CD4-positive, alpha-beta T cell treated with Interleukin-6 at 100 ng/mL for 8 hours (primary cell): ENCODE data around the gene TBC1D1.

Source experiments
- DNase-seq: peaks from one replicate; pipeline ENCODE4 v3.0.0-alpha.2; 2020; ENCODE audit warnings: mixed read lengths, low spot score

TBC1D1 gene

DNA sequence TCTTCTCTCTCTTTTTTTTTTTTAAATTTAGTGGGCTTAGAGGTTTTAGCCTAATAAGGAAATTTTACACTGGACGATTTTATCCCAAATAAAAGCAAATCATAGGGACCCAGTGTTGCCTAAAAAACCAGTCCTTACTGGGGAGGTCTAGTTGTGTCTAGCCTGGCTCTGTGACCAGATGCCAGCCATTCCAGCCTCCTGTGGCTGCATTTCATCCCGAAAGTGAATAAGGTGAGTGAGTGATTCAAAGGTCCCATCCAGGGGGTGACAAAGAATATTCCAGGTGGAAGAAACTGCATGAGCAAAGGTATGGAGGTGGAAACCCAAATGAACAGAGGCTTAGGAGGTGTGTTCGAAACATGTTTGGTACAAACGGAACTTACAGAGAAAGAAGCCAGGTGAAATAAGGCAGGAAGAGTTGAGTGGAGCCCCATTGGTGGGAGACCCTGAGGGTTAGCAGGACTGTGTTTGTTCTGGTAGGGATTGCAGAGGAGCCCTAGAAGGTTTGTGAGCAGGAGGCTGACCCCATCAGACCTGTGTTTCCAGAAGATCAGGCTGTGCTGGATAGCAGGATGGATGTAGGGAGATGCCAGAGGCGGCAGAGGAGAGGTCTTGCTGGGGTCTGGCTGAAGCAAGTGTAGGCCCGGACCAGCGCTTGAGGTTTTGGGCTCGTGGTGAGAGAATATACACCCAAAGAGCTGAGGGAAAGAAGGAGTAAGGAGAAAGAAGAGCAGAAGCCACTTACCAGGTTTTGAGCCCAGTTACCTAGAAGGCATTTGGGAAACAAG is 100.9 kb downstream of the TBC1D1 start:
- no peak for DNase-seq

DNA sequence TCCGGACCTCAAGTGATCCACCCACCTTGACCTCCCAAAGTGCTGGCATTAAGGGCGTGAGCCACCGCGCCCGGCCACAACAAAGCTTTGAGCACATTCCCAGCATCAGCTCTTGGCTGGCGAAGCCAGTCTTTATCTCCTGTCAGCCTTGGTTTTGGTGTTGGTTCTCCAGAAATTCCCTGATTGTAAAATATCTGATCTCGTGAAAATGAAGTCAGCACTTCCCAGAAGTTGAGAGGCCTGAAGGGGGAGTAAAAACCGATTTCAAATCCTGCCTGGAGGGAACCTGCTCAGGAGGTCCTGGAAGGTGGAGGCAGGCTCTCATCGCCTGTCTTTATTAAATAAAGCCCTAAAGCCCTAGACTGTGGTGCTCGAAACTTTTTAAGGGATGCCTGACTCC is 102.9 kb downstream of the TBC1D1 start:
- DNase-seq: no peak

DNA sequence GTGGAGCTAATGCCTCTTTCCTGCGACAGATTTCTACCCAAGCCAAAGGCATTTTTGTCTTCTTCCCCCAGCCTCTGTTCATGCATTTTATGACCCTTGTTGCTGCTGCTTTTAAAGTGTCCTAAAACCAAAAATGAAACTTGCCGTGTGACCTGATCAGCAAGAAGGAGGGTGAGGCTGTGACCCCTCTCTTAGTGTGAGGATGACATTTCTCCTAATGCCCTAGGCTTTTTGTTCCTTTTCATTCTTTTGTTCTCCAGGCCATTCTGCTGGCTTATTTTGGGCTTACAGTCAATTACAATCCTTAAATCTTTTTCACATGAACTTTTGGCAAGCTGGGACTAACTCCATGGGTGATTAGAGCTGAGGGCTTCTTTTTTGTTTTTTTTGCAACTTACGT is 103.7 kb downstream of the TBC1D1 start:
- no peak for DNase-seq

DNA sequence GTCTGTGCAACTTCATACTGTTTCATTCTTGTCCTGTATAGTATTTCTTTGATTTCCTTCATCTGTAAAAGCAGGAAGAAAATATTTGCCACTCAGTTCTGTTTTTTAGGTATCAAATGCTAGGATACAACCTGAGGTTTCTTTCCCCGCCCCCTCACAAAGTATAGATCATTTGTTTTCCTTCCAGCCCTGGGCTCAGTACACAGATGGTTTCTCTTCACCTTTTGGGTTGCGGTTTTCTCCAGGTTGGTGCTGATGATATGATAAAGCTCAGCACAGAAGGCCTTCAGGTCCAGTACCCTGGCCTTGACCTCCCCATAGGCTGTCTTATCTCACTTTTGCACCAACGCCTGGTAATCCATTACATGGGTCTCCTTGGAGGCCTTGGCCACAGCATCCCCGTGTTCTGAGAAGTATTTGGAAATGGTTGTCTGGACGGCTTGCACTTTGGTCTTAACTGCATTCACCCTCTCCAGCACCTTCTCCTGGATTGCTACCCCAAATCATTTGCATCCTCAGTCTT is 104.5 kb downstream of the TBC1D1 start:
- no peak for DNase-seq

DNA sequence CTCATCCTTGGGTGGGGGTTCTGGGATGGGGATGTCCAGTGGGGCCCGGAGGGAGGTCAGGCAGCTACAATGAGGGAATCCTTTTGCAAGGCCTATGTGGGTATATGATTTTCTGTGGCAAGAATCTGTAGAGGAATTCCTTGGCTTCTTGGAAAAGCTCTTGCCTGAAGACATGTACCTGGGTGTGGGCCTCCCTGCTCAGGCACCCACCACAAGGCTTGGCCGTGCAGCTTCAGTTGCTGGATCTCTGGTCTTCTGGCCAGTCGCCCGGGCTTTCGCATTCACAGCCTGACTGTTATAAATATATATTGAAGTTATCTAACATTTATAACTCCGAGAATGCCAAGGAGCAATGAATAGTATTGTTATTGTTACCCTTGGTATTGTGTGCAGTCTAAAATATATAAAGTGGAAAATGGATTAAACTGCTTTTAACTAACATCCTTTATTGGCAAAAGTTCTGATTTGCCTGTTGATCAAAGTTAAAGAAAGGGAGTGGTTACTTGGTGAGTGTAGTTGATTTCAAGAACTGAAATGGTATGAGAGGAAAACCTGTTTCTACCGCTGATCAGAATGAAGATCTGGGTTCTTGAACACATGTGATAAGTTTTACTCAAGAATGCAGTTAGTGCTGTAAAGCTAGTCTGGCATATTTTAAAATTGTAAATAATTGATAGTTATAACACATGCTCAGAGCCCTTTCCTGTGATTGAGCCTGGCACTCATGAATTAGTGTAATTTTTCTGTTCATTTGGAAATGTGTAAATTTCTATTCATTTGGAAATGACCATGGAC is 105.3 kb downstream of the TBC1D1 start:
- no peak for DNase-seq

DNA sequence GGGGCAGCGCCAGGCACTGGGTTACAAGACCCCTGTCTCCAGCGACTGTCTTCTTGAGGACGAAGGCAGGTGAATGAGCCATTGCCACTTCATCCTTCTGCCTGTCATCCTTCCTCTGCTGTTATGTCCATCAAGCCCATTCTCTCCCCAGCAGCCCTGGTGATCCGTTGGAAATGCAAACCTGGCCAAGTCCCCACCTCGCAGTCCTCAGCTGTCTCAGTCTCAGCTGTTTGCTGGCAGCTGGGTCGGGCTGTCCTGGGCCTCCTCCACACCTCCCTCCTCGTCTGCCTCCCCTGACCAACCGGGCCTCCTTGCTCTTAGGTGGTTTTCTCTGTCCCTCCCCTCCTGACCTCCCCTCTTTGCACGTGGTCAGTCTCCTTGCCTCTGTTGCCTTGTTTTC is 107.3 kb downstream of the TBC1D1 start:
- no peak for DNase-seq

DNA sequence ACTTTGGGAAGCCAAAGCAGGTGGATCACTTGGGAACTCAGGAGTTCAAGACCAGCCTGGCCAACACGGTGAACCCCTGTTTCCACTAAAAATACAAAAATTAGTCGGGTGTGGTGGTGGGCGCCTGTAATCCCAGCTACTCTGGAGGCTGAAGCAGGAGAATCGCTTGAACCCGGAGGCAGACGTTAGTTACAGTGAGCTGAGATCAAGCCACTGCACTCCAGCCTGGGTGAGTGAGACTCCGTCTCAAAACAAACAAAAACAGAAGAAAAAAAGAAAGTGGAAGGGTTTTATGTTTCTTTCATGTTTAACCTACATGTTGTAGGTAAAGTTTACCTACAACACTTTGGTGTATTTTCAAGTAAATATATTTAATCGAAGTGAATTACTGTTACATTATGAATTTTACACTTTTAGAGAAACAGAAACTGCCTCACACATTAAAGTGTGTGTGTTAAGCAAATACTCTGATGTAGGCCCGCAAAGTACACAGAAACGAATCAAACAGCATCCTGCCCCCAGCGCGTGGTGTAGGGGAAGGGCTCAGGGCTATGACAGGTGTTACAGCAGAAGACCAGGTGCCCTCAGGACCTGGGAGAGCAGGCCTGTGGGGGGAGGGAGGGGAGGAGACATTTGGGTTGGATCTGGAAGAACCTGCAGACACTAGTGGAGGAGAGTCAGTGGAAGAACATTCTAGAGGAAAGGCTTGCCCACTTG is 108.3 kb downstream of the TBC1D1 start:
- DNase-seq: no peak

DNA sequence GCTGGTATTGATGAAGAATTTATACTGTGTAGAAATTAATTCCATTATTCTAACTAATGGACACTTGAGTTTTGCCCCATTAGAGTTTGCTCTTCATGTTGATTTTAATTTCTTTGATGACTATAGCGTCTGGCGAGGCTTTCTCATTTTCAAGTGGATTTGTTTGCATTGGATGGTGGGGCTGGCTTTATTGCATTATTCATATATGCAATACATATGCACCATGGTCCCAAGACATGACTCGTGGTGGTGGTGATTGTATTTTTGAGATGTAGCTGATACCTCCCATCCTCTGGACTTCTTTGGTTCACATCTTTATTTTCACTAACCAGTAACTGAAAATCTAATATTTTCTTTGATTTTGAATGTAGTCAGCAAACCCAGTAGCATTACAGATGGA is 109.1 kb downstream of the TBC1D1 start:
- DNase-seq: no peak

DNA sequence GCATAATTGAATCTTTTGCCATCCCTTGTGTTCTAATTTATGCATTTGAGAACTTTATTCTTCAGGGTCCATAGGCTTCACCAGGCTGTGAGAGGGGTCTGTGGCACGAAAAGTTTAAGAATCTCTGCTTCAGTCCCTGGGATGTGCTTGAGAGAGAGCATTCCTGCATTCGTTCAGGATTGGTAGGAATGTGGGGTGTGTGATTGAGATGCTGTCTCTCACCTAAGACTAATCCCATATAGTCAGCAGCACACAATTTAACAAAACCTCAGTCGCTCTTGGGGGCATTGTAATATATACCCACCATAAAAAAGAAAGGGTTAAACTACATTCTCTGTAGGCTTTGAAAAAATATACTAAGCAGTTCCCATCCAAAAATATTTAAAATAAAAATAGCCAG is 111.0 kb downstream of the TBC1D1 start:
- DNase-seq: no peak

DNA sequence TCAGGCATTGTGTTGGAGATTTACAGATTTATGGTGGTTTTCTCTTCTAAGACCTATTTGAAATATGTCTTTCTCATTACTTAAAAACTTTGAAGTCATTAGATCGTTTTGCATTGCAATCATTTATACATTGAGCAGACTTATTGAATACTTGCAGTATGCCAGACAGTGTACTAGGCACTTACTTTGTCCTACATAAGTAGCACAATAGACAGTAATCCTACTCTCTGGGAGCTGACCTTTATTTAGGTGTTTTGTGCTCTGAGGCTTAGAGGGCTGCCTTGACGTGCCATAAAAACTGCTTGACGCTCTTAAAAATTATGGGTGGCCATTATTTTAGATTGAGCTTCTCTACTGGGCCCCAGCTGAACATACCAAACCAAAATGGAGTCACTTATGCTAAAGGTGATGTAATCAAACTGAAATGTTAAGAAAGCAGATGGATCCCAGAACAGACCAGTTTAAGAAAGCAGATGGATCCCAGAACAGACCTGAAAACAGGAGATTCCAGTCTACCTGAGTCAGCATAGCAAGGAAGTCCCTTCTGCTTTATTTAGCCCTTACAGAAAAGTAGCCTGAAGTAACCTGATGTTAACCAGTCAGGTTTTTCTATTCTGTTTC is 111.7 kb downstream of the TBC1D1 start:
- no peak for DNase-seq

DNA sequence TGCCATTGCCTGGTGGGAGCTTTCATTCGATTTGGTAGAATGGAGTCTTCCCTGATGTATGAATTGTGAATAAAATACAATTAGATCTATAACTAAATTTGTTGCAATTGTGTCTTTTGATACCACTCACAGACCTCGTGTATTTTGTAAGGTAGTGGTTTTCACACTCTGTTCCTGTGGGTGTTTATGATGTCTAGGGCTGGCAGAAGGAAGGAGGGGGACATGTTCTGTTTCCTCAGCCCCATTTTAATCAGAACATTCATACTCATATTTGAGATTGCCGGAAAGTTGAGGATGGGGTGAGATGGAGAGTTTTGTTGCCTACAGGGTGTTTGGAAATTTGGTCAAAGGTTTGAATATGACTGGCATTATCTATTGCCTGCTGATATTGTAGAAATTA is 112.2 kb downstream of the TBC1D1 start:
- DNase-seq: no peak

DNA sequence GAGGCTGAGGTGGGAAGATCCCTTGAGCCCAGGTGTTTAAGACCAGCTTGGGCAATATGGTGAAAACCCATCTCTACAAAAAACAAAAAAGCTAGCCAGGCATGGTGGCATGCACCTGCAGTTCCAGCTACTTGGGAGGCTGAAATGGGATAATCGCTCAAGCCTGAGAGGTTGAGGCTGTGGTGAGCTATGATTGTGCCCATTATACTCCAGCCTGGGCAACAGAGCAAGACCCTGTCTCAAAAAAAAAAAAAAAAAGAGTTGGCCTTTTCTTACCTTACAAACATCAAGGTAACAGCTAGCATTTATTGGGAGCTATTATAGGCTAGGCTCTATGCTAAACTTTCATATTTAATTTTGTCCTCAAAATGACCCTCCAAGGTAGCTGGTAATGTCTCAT is 112.7 kb downstream of the TBC1D1 start:
- DNase-seq: no peak

DNA sequence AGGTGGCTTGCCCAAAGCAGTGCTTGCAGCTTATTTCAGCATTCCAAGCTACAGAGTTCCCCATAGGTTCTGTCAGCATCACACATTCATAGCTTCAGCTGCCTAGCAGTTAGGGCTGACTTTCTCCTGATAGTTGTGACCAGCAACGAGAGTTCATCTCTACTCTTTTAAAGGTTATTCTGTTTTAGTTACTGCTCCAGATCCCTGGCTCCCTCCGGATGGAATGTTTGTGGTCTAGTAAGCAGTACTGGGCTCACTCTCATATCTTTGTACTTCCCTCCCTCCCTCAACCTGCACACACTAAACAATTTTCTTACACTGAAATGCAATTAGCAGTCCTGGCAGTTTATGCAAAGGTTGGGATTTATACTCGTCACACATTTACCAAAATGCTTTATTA is 113.2 kb downstream of the TBC1D1 start:
- DNase-seq: no peak

DNA sequence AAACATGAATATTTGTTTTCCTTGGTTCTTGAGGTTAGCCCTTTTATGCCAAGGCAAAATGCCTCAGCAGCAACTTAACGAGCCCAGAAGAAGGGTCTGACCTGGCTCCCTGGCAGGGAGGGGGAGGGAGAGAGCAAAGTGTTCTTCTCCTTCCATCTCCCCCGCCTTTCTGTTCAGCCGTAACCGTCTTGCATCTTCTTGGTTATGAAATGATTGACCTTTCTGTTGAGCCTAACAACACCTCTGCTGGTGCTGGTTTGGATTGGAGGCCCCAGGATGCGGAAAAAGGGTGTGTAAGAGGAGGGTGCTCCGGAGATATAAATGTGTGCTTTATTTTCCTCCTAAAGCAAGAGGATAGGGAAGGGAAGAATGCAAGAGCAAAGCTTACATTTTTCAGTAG is 114.0 kb downstream of the TBC1D1 start:
- DNase-seq: no peak

DNA sequence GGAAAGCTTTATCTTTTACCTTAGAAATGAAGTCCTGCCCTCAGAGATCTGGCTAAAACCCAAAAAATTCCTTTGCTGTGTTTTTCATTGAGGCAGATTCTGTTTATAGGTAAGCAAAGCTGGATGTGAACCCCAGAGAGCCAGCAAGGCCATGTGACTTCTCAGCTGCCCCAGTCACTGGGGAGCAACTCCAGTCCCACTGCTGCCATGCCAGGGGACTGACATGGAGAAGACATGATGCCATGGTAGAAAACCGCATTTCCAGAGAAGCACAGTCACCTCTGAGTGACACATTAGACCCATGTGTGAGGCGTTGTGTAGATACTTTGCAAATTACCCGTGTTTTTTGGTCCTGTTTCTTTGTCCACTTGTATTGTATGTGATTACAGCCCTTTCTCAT is 114.8 kb downstream of the TBC1D1 start:
- no peak for DNase-seq

DNA sequence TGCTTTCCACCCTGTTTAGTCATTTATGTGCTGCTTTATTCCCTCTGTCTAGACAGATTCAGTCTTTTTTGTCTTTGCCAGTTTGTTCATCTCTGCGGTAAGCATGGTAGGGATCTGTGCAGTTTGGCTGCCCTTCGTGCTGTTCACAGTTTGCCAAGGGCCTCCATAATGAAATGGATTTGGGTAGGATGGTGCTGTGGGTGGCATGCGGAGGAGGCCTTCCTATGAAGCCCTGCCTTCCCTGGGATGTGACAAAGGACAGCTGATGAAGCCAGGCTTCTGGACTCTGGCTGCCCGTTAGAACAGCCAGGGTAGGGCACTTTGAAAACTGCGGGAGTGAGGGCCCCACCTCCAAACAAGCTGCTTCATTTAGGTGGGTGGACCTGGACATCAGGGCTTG is 116.8 kb downstream of the TBC1D1 start:
- DNase-seq: no peak

DNA sequence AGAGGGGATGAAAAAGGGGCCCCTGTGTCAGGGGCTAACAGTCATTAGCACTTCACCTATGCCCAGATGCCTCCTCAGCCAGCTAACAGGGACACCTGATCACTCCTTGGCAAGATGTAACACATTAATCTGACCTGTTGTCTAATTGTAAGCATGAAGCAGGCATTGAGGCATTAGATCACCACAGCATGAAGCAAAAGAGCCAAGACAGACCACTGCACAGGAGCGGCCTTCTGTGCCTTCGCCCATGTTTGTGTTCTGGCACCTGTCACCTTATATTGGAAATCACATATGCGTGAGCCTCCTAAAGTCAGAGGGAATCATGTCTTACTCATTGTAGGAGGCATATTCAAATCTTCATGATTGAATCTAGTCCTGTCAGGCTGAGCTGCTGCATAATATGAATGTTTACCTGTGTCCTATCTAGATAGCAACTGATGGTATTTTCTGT is 117.7 kb downstream of the TBC1D1 start:
- DNase-seq: no peak

DNA sequence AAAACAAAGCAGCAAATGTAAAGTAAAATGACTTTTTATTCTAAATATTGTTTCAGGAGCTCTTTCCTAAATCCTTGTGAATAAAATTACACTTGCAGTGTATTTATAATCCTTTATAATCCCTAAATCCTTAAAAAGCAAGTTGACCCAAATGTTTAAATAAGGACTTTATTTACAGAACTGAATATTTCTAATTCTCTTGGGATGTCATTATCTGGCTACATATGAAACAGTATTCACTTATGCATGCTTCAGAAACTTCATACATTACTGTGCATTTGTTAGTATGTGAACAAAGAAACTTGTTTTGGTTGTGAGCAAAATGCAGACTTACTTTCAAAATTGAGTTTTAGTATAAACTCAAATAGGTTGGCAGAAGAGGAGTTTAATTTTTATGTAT is 118.5 kb downstream of the TBC1D1 start:
- no peak for DNase-seq

DNA sequence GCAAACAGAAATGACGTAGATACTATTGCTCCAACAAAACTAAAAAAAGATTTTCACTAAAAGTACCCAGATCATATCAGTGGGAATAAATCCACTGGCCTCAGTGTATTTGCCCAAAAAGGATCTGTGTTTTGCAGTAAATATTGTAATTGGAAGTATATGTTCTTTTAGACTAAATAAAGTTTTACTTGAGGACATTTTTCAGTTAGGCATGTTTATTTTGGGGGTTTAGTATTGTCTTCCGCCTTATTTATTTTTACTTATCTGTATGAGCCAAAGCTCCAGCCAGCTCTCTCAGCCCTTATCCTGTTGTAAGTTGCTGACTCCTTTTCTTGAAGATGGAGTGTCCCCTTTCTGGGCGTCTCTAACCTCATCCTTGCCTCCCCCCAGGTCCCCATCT is 119.1 kb downstream of the TBC1D1 start:
- DNase-seq: no peak

DNA sequence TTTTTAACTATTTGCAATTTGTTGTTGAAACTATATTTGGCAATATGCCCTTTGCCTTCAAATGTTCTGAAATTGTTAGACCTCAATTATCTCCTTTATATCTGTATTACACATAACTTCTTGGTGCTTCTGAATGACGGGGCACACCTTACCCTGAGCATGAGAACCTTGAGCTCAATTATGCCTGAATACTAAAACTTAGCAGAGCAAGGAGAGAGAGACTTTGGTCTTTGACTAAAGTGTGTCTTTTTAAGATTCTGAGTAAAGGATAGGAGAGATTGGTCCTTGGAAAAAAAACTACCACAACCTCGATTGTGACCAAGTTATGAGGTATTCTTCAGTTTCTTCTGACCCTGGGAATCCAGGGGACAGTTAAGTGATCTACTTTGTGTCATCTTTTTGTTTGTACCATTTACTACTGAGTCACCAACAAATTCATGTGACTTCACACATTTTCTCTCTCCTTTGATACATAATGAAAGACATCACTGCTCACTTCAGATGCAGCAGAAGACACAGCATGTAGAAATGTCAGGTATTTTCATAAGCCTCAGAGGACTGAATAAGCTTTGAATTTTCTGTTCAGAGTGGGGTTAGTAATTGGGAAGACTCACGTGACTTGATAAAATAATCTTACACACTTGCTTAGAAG is 120.8 kb downstream of the TBC1D1 start:
- no peak for DNase-seq

DNA sequence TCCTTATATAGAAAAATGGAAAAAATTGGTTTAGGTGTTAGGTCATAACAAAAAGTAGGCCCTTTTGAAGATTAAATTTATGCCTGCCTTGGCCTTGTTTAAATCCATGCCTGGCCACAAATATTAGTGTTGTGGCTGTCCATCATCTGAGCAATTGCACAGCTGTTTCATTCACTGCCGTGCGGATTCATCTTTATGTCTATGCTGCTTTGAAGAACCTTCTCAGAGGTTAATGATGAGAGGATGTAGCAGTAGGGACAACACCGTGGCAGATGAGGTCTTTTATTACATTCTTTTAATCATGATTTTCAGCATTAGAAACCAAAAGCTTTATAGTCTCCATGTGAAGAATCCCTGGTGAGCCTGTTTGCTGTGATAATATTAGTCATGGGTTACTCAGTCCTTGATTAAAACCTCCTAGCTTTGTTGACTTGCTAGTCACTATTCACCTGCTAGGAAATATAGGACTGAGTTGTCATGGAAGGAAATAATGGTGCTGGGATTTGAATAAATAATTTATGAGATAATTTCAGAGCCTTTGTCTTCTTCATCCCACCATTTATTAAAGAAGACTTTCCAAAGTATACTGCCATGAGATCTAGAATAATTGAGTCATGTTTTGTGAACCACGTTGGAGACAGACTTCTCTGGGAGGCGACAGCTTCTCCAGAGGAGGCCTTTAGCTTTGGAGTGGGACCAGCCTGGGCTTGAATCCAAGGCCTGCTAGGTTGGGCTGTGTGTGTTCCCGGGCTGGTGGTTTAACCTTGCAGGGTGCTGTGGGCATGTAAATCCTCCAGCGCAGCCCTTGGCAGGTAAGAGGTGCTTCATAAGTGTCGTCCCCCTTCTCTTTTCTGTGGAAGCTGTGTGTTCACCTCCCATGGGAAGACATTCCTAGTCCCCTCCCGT is 122.8 kb downstream of the TBC1D1 start:
- no peak for DNase-seq
